Measurements from ENCODE around the gene GNPNAT1.

Gene GNPNAT1

DNA sequence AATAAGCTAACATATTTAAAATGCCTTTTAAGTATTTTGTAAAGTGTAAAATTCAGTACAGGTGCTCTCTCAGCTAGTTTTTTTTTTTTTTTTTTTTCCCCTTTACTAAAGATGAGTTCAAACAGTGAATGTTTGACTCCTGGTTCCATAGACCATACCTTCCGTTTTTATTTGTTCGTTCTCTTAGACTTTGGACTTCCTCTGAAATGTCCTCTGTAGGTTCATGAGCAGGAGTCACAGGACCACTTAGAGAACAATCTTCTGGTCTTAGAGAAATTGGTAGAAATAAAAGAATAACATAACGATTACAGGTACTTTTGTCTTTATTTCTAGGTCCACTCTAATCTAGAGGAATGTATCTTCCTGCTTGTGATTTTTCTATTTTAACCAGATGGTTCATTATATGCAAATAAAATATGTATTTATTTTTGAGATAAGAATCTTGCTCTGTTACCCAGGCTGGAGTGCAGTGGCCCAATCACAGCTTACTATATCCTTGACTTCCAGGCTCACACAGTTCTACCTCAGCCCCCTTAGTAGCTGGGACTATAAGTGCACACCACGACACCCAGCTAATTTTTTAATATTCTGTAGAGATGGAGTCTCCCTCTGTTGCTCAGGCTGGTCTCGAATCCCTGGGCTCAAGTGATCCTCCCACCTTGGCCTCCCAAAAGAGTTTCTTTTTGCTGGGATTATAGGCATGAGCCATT is 35.6 kb downstream of the GNPNAT1 start:
- H3K4me3 ChIP-seq (replicated peaks; ENCODE audit: low read depth, low read length): no peak overlapping the region
- DNase-seq (ENCODE audit: extremely low read depth, low read depth): no peak
- TF ChIP-seq, protein P1, sequence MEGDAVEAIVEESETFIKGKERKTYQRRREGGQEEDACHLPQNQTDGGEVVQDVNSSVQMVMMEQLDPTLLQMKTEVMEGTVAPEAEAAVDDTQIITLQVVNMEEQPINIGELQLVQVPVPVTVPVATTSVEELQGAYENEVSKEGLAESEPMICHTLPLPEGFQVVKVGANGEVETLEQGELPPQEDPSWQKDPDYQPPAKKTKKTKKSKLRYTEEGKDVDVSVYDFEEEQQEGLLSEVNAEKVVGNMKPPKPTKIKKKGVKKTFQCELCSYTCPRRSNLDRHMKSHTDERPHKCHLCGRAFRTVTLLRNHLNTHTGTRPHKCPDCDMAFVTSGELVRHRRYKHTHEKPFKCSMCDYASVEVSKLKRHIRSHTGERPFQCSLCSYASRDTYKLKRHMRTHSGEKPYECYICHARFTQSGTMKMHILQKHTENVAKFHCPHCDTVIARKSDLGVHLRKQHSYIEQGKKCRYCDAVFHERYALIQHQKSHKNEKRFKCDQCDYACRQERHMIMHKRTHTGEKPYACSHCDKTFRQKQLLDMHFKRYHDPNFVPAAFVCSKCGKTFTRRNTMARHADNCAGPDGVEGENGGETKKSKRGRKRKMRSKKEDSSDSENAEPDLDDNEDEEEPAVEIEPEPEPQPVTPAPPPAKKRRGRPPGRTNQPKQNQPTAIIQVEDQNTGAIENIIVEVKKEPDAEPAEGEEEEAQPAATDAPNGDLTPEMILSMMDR (IDR thresholded peaks at IDR 0.05; ENCODE audit: low read depth, low read length, missing control alignments): no peak

DNA sequence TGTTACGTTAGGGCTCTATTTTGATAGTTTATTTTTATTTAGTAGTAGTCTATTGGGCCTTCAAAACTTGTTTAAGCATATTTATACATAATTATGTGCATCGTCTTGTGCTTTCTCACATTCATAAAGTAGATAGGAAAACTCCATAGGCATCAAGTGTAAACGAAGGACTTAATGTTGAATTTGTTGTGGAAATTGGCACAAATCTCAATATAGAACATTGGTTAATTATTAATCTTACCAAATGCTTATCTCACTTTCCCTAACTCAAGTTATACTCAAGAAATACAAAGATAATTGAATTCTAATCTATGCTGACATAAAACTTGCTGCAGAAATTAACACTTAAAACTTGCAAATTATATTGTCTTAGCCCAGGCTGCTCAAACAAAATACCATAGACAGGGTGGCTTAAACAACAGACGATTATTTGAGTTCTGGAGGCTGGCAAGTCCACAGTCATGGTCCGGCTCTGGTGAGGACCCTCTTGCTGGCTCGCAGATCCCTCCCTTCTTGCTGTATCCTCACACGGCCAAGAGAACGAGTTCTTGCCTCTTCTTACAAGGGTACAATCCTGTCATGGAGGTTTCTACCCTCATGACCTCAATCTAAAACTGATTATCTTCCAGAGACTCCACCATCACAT is 42.6 kb downstream of the GNPNAT1 start:
- no peak overlapping the region for H3K4me3 ChIP-seq (replicated peaks; ENCODE audit: low read depth, low read length)
- DNase-seq (ENCODE audit: extremely low read depth, low read depth): no peak
- TF ChIP-seq, protein P1 (IDR thresholded peaks at IDR 0.05; ENCODE audit: low read depth, low read length, missing control alignments): no peak

DNA sequence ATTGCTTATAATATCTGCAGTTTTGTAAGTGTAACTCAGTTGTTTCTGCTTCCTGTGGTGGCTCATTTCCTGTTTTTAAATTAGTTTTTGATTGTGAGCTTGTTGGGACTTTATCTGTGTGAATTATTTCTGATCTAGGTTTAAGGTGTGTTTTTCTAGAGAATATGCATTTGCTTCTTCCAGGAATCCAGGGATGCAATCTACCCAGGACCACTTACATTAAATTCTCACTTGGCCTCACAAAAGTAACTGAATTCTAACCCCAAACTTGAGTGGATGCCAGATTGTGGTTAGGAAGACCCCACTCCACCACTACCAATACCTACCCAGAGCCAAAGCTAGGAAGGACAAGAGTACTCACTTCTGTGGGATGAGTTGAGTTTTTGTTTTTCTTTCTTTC is 49.5 kb downstream of the GNPNAT1 start:
- H3K4me3 ChIP-seq (replicated peaks; ENCODE audit: low read depth, low read length): no peak overlapping the region
- TF ChIP-seq, protein P1 (IDR thresholded peaks at IDR 0.05; ENCODE audit: low read depth, low read length, missing control alignments): no peak
- no peak for DNase-seq (ENCODE audit: extremely low read depth, low read depth)

- DNase-seq (ENCODE audit: extremely low read depth, low read depth): no peak
These were observed 50.7 kb downstream of the GNPNAT1 start for GRCh38 chr14:52740751-52741150.

GRCh38 chr14:52738409-52738808 is 53.0 kb downstream of the GNPNAT1 start:
- TF ChIP-seq, protein P1 (IDR thresholded peaks at IDR 0.05; ENCODE audit: low read depth, low read length, missing control alignments): no peak
- DNase-seq (ENCODE audit: extremely low read depth, low read depth): no peak

More at GRCh38 chr14:52740751-52741150, 50.7 kb downstream of the GNPNAT1 start:
- no peak overlapping the region for H3K4me3 ChIP-seq (replicated peaks; ENCODE audit: low read depth, low read length)
- TF ChIP-seq, protein P1 (IDR thresholded peaks at IDR 0.05; ENCODE audit: low read depth, low read length, missing control alignments): no peak

GRCh38 chr14:52735921-52736489 is 55.4 kb downstream of the GNPNAT1 start:
- no peak for DNase-seq (ENCODE audit: extremely low read depth, low read depth)
- no peak overlapping the region for H3K4me3 ChIP-seq (replicated peaks; ENCODE audit: low read depth, low read length)
- TF ChIP-seq, protein P1 (IDR thresholded peaks at IDR 0.05; ENCODE audit: low read depth, low read length, missing control alignments): no peak

More at GRCh38 chr14:52738409-52738808, 53.0 kb downstream of the GNPNAT1 start:
- no peak overlapping the region for H3K4me3 ChIP-seq (replicated peaks; ENCODE audit: low read depth, low read length)

Data from HFF-Myc (cell line).